Measurements from ENCODE around the gene RGMB. TPM values are rescaled to one million over a fixed set of nuclear protein-coding genes. Genes with fewer than 3 reads are reported as not detected.

RGMB gene
- total and polyA plus RNA-seq, 2 donors (not counting 3 experiments of a cell fraction or from before 2014, with no cell fraction given) = 15.0 to 31.3 TPM

DNA sequence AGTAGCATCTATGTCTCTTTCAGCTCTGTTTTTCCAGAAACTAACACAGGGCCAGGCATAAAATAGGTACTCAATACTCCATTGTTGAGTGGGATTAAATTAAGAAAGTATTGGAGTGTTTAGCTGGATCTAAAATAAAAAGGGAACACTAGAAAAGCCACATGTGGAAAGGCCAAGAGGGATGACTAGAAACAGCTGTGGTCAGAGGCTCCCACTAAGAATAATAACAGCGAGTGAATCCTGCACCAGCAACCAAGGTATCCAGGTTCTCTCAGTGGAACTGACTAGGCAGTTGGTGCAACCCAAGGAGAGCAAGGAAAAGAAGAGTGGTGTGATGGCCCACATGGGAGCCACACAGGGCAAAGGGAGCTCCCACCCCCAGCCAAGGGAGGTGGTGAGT lies 31.5 kb upstream of the RGMB start:
- dilution Hi-C loops (cut with MboI; ENCODE audit: extremely low pct_ligation_motif_present, low sequenced_read_pairs) = no loop called here
- intact Hi-C loops (cut with micrococcal nuclease) = no loop called here
- no peak for FAIRE-seq

More for the DNA sequence above, 31.5 kb upstream of the RGMB start:
- no peaks in the 10 kb centered on the region for H3K36me3 ChIP-seq (ENCODE audit: control insufficient read depth in 2 of 2, extremely low read depth in 1 of 2, insufficient read depth in 2 of 2, low read length in 2 of 2)
- no peaks in the 10 kb centered on the region for H3K79me2 ChIP-seq (ENCODE audit: control insufficient read depth, insufficient read depth, low read length)
- DNase-seq (ENCODE audit: low read depth, low spot score) = no peak
- H3K4me1 ChIP-seq (ENCODE audit: control insufficient read depth, extremely low read depth, insufficient read depth, low read length) = no peaks in the 10 kb centered on the region
- no peak overlapping the region for H3K4me3 ChIP-seq (replicated peaks in 1 of 3; ENCODE audit: insufficient read depth in 1 of 3, low read depth in 1 of 3, low read length in 3 of 3)
- no peaks in the 10 kb centered on the region for H4K20me1 ChIP-seq (replicated peaks; ENCODE audit: control insufficient read depth, extremely low read depth, insufficient read depth, low read length)
- H2AFZ ChIP-seq (ENCODE audit: low read depth, low read length) = no peak overlapping the region
- no peaks in the 10 kb centered on the region for H3K9me1 ChIP-seq (replicated peaks; ENCODE audit: control insufficient read depth, extremely low read depth, insufficient read depth, low read length)
- ChIA-PET CTCF (interaction anchor here (1.0 kb wide), 2 partner anchors 13 to 27 kb away, joined by 3 to 4 read pairs; no protein-coding TSS in a partner anchor), POLR2A (no interaction called here)
- H3K4me2 ChIP-seq (ENCODE audit: insufficient read depth, low read length) = no peak overlapping the region
- no peak overlapping the region for H3K27ac ChIP-seq (ENCODE audit: insufficient read depth, low read depth, low read length)
- no peaks in the 10 kb centered on the region for H3K27me3 ChIP-seq (ENCODE audit: control insufficient read depth in 2 of 2, insufficient read depth in 2 of 2, low read length in 2 of 2)
- H3K9ac ChIP-seq (replicated peaks; ENCODE audit: extremely low read depth, insufficient read depth, low read length) = no peak overlapping the region
- no TSS peak for BruUV-seq (replicated peaks)
- TF ChIP-seq MYC (IDR thresholded peaks at IDR 0.05; ENCODE audit: low read depth, low read length) (no peak), JUN (IDR thresholded peaks at IDR 0.05; ENCODE audit: borderline replicate concordance, insufficient read depth, insufficient read length, low read depth) (no peak), CTCF (IDR thresholded peaks at IDR 0.05; ENCODE audit: extremely low read depth in 1 of 2, insufficient read depth in 1 of 2, low read depth in 1 of 2, low read length in 2 of 2) (no peak), POLR2A (IDR thresholded peaks at IDR 0.05; ENCODE audit: low read depth, low read length) (no peak), MAX (IDR thresholded peaks at IDR 0.05; ENCODE audit: insufficient read depth, insufficient read length) (no peak)
- no peaks in the 10 kb centered on the region for H3K9me3 ChIP-seq (replicated peaks; ENCODE audit: control insufficient read depth, insufficient read depth, low read length)

All from endothelial cell of umbilical vein (primary cell).